ENCODE data around the gene TMIE.

TMIE gene

GRCh38 chr3:46668591-46668990 is 32.6 kb upstream of the TMIE start:
- FAIRE-seq: no peak
- no peak for DNase-seq (ENCODE audit: extremely low spot score, insufficient read length, low read depth)

- DNase-seq (ENCODE audit: extremely low spot score, insufficient read length, low read depth) (no peak), FAIRE-seq (no peak)
Observed at GRCh38 chr3:46669191-46669999, 31.8 kb upstream of the TMIE start.

GRCh38 chr3:46670000-46670890 is 30.9 kb upstream of the TMIE start:
- FAIRE-seq: no peak

GRCh38 chr3:46670891-46671427 is 30.2 kb upstream of the TMIE start:
- FAIRE-seq: no peak
- DNase-seq (ENCODE audit: extremely low spot score, insufficient read length, low read depth): no peak

More at GRCh38 chr3:46670000-46670890, 30.9 kb upstream of the TMIE start:
- DNase-seq (ENCODE audit: extremely low spot score, insufficient read length, low read depth): no peak

- DNase-seq (ENCODE audit: extremely low spot score, insufficient read length, low read depth) (no peak), FAIRE-seq (no peak)
Observed at GRCh38 chr3:46671541-46672348, 29.4 kb upstream of the TMIE start.

GRCh38 chr3:46672349-46672695 is 28.9 kb upstream of the TMIE start:
- FAIRE-seq (no peak), DNase-seq (ENCODE audit: extremely low spot score, insufficient read length, low read depth) (no peak)

GRCh38 chr3:46673151-46674030 is 27.8 kb upstream of the TMIE start:
- FAIRE-seq (no peak), DNase-seq (ENCODE audit: extremely low spot score, insufficient read length, low read depth) (no peak)

- FAIRE-seq: no peak
- no peak for DNase-seq (ENCODE audit: extremely low spot score, insufficient read length, low read depth)
Observed at GRCh38 chr3:46674031-46674845, 27.0 kb upstream of the TMIE start.

GRCh38 chr3:46675426-46675825 is 25.8 kb upstream of the TMIE start:
- FAIRE-seq (no peak), DNase-seq (ENCODE audit: extremely low spot score, insufficient read length, low read depth) (no peak)

- FAIRE-seq (no peak), DNase-seq (ENCODE audit: extremely low spot score, insufficient read length, low read depth) (no peak)
Observed at GRCh38 chr3:46675843-46676567, 25.2 kb upstream of the TMIE start.

- FAIRE-seq: no peak
- no peak for DNase-seq (ENCODE audit: extremely low spot score, insufficient read length, low read depth)
Observed at GRCh38 chr3:46676601-46677410, 24.4 kb upstream of the TMIE start.

- no peak for DNase-seq (ENCODE audit: extremely low spot score, insufficient read length, low read depth)
- no peak for FAIRE-seq
Observed at GRCh38 chr3:46677411-46677726, 23.8 kb upstream of the TMIE start.

GRCh38 chr3:46678280-46678679 is 22.9 kb upstream of the TMIE start:
- no peak for DNase-seq (ENCODE audit: extremely low spot score, insufficient read length, low read depth)
- FAIRE-seq: no peak

- no peak for DNase-seq (ENCODE audit: extremely low spot score, insufficient read length, low read depth)
- no peak for FAIRE-seq
Observed at GRCh38 chr3:46679681-46680080, 21.5 kb upstream of the TMIE start.

GRCh38 chr3:46680298-46680826 is 20.8 kb upstream of the TMIE start:
- no peak for DNase-seq (ENCODE audit: extremely low spot score, insufficient read length, low read depth)
- no peak for FAIRE-seq

- no peak for FAIRE-seq
Observed at GRCh38 chr3:46681387-46681786, 19.8 kb upstream of the TMIE start.

More at GRCh38 chr3:46681387-46681786, 19.8 kb upstream of the TMIE start:
- DNase-seq (ENCODE audit: extremely low spot score, insufficient read length, low read depth): no peak
